NCI-H345 (cell line): Measurements from ENCODE around the gene NCOA1.
"Not testable (repeated sequence)": the region's sequence is repeated elsewhere in the genome, so short reads cannot be mapped to it uniquely, and the experiment has no call there.

Experiments
- DNase-seq: peaks from one replicate; lab custom pipeline; 2025; lab: John Stamatoyannopoulos, UW

NCOA1 gene

GRCh38 chr2:24507549-24507948, 16.5 kb downstream of the NCOA1 start:
- DNase-seq: no peak

GRCh38 chr2:24508878-24509277, 17.8 kb downstream of the NCOA1 start:
- no peak for DNase-seq

GRCh38 chr2:24509425-24509824, 18.4 kb downstream of the NCOA1 start:
- DNase-seq: no peak

DNA sequence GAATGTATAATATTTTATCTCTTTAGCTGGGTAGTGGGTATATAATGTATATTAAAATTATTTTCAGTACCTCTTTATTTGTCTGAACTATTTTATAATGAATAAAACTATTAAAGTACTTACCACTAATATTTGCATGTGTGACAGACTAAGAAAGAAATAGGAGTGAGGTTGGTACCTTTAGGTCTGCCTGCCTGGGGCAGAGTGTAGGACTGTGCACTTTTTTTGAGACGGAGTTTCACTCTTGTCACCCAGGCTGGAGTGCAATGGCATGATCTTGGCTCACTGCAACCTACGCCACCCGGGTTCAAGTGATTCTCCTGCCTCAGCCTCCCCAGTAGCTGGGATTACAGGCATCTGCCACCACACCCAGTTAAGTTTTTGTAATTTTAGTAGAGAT, 18.8 kb downstream of the NCOA1 start:
- no peak for DNase-seq

DNA sequence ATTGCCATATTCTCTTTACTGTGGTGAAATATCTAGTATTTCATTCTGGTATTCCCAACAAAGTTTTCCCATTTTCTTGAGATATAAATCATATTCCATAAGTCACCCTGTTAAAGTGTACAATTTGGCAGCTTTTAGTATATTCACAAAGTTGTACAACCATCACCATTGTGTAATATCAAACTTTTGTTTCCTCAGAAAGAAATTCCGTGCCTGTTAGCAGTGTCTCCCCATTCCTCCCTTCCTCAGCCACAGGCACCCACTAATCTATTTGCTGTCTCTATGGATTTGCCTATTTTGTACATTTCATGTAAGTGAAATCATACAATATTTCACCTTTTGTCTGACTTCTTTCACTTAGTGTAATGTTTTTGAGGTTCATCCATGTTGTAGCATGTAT, 19.7 kb downstream of the NCOA1 start:
- DNase-seq: no peak

GRCh38 chr2:24511198-24511597, 20.1 kb downstream of the NCOA1 start:
- DNase-seq: no peak

DNA sequence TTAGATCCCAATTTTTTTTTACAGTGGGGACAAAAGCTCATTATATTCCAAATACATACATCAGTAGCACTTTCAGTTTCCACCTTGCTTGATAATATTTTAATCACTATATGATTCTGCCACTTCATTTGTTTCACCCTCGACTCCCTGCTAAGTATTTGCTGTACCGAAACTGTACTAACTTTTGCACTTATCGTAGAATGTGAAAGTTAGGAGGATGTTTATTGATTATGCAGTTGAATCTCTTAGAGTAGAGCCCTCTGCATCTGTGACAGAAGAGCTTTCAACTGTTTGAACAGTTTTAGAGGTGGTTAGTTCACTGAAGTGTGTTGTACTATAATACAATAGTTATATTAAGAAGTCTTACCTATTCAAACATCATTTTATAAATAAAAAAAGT, 20.8 kb downstream of the NCOA1 start:
- DNase-seq: no peak

DNA sequence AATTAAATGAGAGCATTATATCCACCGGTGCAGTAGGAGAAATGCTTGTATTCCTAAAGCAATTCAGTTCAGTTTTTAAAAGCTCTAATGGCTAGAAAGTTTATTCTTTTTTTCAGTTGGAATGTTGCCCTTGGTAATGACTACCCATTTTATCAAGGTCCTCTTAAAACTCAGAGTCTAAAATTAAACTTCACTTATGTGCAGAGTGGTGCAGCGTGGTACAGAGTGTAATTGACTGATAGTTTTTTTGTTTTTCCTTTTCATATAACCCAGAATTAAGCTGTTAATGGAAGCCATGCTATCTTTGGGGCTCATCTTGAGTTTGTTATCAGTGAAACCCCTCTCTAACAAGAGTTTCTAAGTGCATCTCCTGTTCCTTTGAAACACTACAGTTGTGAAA, 21.4 kb downstream of the NCOA1 start:
- DNase-seq: no peak

- DNase-seq: no peak
These were observed 21.8 kb downstream of the NCOA1 start for GRCh38 chr2:24512831-24513230.

DNA sequence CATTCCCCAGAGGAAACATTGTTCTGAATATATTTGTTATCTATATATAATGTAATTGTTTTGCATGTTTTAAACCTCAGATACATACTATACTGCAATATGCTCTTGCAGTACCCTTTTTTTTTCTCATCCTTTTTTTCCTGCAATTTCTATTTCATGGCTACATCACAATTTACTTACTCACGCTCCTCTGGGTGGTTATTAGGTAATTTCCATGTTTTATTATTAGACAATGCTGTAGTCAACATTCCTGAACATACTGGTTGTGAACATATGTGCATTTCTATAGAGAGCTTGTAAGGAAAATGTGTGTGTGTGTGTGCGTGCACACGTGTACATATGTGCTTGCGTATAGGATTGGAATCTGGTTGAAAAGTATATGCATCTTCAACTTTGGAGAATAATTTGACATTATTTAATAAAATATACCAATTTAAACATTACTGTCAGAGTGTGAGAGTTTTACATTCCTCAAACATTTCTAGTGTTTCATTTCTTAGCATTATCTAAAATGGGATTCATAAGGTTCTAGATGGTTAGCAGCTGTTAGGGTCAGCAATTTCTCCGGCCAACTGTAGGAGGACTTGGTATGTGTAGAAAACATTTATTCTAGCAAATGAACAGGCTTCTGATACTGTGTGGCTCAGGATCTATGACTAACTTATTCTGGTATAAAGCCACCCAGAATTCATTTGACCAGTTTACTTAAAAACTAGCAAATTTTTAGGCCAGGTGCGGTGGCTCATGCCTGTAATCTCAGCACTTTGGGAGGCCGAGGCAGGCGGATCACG, 22.4 kb downstream of the NCOA1 start:
- no peak for DNase-seq

GRCh38 chr2:24514820-24515219, 23.8 kb downstream of the NCOA1 start:
- DNase-seq: no peak

GRCh38 chr2:24515335-24515734, 24.3 kb downstream of the NCOA1 start:
- DNase-seq: no peak

DNA sequence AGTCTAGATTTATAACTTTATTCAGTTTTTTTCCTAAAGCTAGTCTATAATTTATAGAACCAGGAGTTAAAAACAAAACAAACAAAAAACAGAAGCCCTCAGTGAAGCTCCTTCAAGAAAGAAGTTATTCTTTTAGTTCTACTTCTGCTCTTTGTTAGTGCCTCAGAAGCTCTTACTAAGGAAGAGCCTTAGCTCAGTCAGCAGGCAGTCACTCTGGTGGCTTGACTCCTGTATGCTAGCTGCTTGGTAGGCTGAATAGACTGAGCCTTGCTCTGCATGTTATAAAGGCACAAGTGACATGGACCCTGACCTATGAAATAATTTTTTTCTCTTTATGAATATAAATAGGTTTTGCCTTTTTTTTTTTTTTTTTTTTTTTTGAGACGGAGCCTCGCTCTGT, 24.8 kb downstream of the NCOA1 start:
- DNase-seq: no peak

GRCh38 chr2:24517247-24517646, 26.2 kb downstream of the NCOA1 start:
- DNase-seq: no peak

GRCh38 chr2:24520175-24520574, 29.1 kb downstream of the NCOA1 start:
- DNase-seq: no peak

DNA sequence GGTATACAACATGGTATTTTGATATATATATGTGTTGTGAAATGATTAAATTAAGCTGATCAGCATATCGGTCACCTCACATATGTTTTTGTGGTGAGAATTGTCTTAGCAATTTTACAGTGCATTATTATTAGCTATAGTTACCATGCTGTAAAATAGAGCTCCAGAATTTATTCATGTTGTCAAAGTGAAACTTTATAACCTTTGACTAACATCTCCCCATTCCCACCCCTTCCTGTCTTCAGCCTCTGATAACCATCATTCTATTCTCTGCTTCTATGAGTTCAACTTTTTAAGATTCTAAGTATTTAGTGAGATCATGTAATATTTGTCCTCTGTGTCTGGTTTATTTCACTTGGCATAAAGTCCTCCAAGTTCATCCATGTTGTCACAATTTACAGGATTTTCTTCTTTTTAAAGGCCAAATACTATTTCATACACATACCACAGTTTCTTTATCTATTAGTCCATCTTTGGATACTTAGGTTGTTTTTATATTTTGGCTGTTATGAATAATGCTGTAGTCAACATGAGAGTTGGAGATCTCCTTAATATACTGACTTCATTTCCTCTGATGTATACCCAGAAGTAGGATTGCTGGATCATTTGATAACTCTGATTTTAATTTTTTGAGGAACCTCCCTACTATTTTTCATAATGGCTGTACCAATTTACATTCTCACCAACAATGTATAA, 30.3 kb downstream of the NCOA1 start:
- DNase-seq: no peak

DNA sequence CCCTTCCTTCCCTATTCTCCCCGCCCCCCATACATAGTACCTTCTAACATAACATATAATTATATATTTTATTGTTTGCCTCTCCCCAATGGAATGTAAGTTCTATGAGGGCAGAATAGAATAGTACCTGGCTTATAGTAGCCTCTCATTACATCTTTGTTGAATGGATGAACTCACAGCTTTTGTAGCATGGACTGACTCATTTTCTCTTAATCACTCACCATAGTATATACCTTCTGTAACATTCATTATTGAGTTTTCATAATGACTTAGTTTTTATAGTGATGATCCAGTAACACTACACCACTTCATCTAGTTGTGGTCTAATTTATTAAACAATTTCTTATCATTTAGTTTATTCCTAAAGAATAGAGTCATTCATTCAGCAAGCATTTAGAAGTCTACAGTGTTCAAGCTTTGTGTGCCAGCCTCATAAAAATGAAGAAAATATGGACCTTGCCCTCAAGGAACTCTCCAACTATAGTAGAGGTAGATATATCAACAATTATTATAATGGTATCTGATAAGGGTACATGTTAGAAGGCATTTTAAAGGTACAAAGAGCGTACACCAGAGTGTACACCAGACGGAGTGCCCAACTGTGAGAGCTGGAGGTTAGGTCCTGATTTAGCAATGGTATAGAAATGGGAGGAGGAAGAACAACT, 31.1 kb downstream of the NCOA1 start:
- no peak for DNase-seq

- no peak for DNase-seq
These were observed 36.5 kb downstream of the NCOA1 start for GRCh38 chr2:24527536-24527935.

DNA sequence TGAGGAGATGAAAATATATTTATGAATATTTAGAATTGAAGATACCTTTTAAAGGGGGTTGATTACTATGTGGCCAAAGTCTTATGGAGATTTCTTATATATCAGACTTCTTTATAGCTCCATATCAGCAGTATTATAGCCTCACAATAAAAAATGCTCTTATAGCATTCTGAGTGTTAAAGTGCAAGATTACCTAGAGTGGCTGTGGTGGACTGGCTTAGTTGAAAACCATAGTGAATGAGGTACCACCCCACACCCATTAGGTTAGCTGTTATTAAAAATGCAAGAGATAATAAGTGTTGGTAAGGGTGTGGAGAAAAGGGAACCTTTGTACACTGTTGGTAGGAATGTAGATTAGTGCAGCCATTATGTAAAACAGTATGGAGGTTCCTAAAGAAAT, 39.7 kb downstream of the NCOA1 start:
- no peak for DNase-seq

GRCh38 chr2:24531610-24532009, 40.6 kb downstream of the NCOA1 start:
- DNase-seq: not testable (repeated sequence)

- DNase-seq: not testable (repeated sequence)
These were observed 41.0 kb downstream of the NCOA1 start for GRCh38 chr2:24532057-24532456.

- DNase-seq: not testable (repeated sequence)
These were observed 42.5 kb downstream of the NCOA1 start for GRCh38 chr2:24533574-24533973.

DNA sequence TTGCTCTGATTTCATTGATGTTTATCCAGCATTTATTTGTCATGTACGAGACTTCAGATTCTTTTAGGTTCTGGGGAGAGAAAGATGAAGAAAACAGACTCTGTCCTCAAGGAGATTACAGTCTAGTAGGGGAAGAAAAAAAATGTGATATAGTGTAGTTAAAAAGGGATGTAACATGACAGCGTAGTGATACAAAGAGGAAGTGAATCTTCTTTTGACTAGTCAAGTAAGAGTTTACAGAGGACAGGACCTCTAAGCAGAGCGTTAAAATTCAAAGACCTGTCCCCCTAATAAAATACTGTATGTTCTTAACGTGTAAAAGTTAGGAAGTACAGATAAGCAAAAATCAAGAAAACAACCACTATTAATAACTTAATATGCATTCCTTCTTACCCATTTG, 47.7 kb downstream of the NCOA1 start:
- DNase-seq: no peak
